HAP-1 (cell line): ENCODE data around the gene ANGPTL7.
"Not testable (repeated sequence)": the region's sequence is repeated elsewhere in the genome, so short reads cannot be mapped to it uniquely, and the experiment has no call there.

Experiments used
- DNase-seq, 2 experiments: peaks; one replicate each; pipeline ENCODE4 v3.0.0-alpha.2; 2016 to 2020; ENCODE audit warnings: low spot score in 2 of 2
- H3K27me3 ChIP-seq: fragments of 250-450 bp; sonication (Bioruptor Pico); 2 replicates; pipeline ENCODE4 v1.5.1; 2020; ENCODE audit warnings: low read depth, mild to moderate bottlenecking, moderate library complexity
- H3K36me3 ChIP-seq: fragments of 250-450 bp; sonication (Bioruptor Pico); replicated peaks from 2 replicates; pipeline ENCODE4 v1.5.1; 2020; ENCODE audit warnings: mild to moderate bottlenecking
- H3K4me1 ChIP-seq: fragments of 250-450 bp; sonication (Bioruptor Pico); 2 replicates; pipeline ENCODE4 v1.5.1; 2020; ENCODE audit warnings: mild to moderate bottlenecking
- H3K4me3 ChIP-seq: fragments of 250-450 bp; sonication (Bioruptor Pico); 2 replicates; pipeline ENCODE4 v1.5.1; 2020; ENCODE audit warnings: mild to moderate bottlenecking, moderate library complexity
- H3K9me3 ChIP-seq: fragments of 250-450 bp; sonication (Bioruptor Pico); 2 replicates; pipeline ENCODE4 v1.5.1; 2020; ENCODE audit warnings: mild to moderate bottlenecking, moderate library complexity
- in situ Hi-C: fragments of 300-500 bp; cut with MboI; formaldehyde crosslinking; loops from 3 replicates; pipeline ENCODE4 v1.14.3; 2020; ENCODE audit warnings: low sequenced_read_pairs, inconsistent platforms, mixed read lengths

ANGPTL7 gene

DNA sequence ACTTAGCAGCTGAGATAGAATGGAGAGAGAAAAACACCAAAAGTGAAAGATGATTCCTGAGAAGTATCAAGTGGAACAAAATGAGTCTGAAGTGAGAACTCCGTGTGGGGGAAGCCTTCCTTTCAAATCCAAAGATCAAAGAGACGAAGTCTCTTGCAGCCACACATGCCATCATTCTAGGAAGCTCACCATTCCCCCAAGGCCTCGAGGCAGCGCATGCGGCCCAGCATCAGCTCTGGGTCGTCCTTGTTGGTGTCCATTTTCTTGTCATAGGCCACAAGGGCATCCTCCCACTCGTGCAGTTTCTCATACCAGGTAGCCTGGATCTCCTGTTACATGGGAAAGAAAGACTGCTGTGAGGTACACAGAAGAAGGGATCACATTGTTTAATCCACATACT is 32.2 kb upstream of the ANGPTL7 start:
- no peaks in the 10 kb centered on the region for H3K4me1 ChIP-seq
- H3K27me3 ChIP-seq = no peaks in the 10 kb centered on the region
- H3K9me3 ChIP-seq = no peaks in the 10 kb centered on the region
- peaks cover 27% of the 10 kb centered on the region for H3K36me3 ChIP-seq
- no peak overlapping the region for H3K4me3 ChIP-seq
- no peak for DNase-seq
- in situ Hi-C loops = no loop called here

DNA sequence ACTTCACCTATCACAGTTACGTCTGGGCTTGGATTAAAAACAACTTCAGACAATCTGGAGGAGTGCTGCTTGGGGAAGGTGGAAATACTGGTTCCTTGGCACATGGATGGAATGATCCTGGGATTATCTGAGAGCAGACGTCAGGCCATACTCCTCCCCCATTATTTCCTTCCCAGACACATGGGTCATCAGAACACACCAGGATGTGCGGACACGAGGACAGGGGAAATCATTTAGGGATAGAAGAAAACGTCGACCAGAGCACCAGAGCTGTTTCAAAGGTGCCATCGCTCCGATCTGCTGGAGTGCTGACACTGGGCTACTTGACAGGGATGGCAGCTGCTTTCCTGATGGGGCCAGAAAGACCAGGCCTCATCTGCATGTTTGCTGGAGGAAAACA is 31.8 kb upstream of the ANGPTL7 start:
- in situ Hi-C loops = no loop called here
- H3K27me3 ChIP-seq = no peaks in the 10 kb centered on the region
- no peak overlapping the region for H3K4me3 ChIP-seq
- H3K36me3 ChIP-seq = peaks cover 27% of the 10 kb centered on the region
- no peaks in the 10 kb centered on the region for H3K9me3 ChIP-seq
- DNase-seq = no peak
- no peaks in the 10 kb centered on the region for H3K4me1 ChIP-seq

DNA sequence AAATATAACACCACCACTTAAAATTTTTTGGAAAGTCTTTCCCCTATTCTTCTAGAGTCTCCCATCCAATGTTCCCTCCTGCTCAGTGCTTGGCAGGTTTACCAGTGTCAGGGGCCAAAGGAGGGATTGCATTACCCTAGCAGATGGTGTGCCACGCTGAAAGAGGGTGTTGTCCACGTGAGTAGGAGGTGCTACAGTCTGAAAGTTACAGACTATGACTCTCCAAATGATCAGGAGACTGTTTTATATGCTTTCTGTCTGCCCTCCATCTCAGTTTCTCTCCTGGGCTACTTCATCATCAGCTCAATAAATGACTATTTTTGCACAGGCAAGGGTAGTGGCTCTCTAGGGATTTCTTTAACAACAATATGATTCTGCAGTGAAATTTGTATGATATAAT is 31.3 kb upstream of the ANGPTL7 start:
- H3K27me3 ChIP-seq = no peaks in the 10 kb centered on the region
- no peaks in the 10 kb centered on the region for H3K9me3 ChIP-seq
- H3K4me1 ChIP-seq = no peaks in the 10 kb centered on the region
- no peak for DNase-seq
- no peak overlapping the region for H3K4me3 ChIP-seq
- in situ Hi-C loops = no loop called here
- H3K36me3 ChIP-seq = peaks cover 25% of the 10 kb centered on the region

DNA sequence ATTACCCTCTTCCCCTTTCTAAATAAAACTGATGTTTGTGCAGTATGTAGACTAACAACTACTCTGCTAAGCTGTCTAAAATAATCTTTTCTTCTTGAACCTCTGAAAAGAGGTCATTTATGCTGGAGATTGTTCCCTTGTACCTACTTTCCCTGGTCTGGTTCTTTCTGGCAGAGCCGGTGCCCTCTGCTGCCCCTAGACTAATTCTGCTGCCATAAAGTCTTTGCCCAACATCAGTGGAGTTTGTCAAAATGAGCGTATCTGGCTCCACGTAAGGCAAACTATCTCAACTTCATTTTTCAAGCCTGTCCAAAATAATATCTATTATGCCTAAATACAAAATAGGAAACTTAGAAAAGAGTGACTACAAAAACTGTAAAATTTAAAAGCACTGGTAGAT is 30.9 kb upstream of the ANGPTL7 start:
- Histone ChIP-seq H3K4me1 (no peaks in the 10 kb centered on the region), H3K36me3 (peaks cover 20% of the 10 kb centered on the region), H3K4me3 (no peak overlapping the region), H3K27me3 (no peaks in the 10 kb centered on the region), H3K9me3 (no peaks in the 10 kb centered on the region)
- no peak for DNase-seq
- in situ Hi-C loops = no loop called here

DNA sequence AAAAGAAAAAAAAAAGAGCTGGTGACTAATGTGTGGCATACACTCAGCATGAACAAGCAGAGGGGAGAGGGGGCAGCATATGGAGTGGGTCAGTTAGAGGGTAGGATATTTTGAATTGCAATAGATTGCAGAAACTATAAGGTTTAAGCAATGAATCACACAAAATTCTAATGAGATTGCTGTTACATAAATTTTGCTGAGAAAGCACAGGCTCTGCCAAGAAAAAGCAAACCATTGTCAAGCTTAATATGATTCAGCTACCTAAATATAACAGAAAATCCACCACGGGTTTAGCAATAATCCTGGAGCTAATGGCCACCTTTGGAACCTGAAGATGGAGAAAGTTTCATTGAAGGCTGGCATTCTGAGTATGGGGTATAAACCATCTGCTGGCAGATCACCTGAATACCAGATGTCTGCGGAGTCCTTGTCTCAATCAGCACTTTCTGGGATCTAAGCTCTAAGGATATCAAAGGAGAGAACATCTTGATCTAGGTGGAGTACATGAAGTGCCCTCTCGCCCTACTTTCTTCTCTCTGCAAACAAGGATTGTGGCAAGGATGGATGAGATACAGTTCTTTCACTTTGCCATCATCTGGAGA is 30.3 kb upstream of the ANGPTL7 start:
- in situ Hi-C loops = no loop called here
- no peak for DNase-seq
- no peaks in the 10 kb centered on the region for H3K27me3 ChIP-seq

DNA sequence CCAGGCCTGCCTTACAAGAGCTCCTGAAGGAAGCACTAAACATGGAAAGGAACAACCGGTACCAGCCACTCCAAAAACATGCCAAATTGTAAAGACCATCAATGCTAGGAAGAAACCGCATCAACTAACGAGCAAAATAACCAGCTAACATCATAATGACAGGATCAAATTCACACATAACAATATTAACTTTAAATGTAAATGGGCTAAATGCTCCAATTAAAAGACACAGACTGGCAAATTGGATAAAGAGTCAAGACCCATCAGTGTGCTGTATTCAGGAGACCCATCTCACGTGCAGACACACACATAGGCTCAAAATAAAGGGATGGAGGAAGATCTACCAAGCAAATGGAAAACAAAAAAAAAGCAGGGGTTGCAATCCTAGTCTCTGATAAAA is 26.4 kb upstream of the ANGPTL7 start:
- H3K4me1 ChIP-seq, H3K27me3 ChIP-seq, H3K4me3 ChIP-seq, H3K9me3 ChIP-seq, DNase-seq, in situ Hi-C loops: not testable (repeated sequence)
- H3K36me3 ChIP-seq = peaks cover 11% of the 10 kb centered on the region

More for the DNA sequence above, 30.3 kb upstream of the ANGPTL7 start:
- H3K9me3 ChIP-seq = no peaks in the 10 kb centered on the region
- no peaks in the 10 kb centered on the region for H3K4me1 ChIP-seq
- H3K4me3 ChIP-seq = no peak overlapping the region
- H3K36me3 ChIP-seq = peaks cover 18% of the 10 kb centered on the region

DNA sequence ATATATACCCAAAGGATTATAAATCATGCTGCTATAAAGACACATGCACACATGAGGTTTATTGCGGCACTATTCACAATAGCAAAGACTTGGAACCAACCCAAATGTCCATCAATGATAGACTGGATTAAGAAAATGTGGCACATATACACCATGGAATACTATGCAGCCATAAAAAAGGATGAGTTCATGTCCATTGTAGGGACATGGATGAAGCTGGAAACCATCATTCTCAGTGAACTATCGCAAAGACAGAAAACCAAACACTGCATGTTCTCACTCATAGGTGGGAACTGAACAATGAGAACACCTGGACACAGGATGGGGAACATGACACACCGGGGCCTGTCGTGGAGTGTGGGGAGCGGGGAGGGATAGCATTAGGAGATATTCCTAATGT is 22.4 kb upstream of the ANGPTL7 start:
- H3K9me3 ChIP-seq, in situ Hi-C loops: not testable (repeated sequence)

DNA sequence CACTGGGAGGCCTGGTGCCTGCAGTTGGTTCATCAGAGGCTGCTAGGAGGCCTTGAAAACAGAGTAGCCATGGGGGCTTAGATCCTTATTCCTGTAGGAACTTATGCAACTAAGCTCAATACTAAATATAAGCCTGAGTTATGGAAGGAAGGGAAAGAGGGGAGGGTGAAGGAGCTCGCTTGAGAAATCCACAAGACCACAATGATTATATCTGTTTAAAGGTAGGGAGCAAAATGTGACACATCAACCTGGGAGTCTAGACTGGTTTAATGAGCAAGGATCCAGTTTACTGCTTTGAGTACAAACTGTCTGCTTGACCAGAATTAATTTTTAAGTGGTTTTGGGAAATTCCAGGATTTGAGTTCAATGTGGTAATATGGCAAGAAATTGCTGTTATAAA is 20.4 kb upstream of the ANGPTL7 start:
- Histone ChIP-seq H3K4me3 (no peak overlapping the region), H3K27me3 (no peaks in the 10 kb centered on the region), H3K36me3 (peaks cover 9% of the 10 kb centered on the region), H3K9me3 (no peaks in the 10 kb centered on the region), H3K4me1 (no peaks in the 10 kb centered on the region)
- in situ Hi-C loops = no loop called here
- no peak for DNase-seq

More for the DNA sequence above, 22.4 kb upstream of the ANGPTL7 start:
- H3K36me3 ChIP-seq, H3K4me3 ChIP-seq, H3K4me1 ChIP-seq, H3K27me3 ChIP-seq, DNase-seq: not testable (repeated sequence)

DNA sequence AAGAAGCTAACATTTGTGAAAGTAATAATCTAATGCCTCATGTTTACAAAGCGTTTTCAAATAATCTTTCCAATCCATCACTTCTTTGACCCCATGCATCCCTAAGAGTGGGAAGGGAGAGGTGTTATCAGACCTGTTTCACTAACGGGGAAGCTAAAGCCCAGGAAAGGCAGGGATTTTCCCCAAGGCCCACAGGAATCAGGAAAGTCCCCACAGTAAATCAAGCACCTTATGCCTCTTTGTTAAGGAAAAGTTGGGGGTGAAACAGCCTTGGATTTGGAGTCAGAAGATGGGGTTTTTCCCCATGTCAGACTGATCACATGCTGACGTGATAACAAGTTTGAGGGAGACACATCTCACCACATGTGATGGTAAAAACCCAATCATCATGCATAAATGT is 20.0 kb upstream of the ANGPTL7 start:
- Histone ChIP-seq H3K9me3 (no peaks in the 10 kb centered on the region), H3K4me3 (no peak overlapping the region), H3K27me3 (no peaks in the 10 kb centered on the region), H3K4me1 (no peaks in the 10 kb centered on the region), H3K36me3 (peaks cover 9% of the 10 kb centered on the region)
- no peak for DNase-seq
- in situ Hi-C loops = no loop called here

DNA sequence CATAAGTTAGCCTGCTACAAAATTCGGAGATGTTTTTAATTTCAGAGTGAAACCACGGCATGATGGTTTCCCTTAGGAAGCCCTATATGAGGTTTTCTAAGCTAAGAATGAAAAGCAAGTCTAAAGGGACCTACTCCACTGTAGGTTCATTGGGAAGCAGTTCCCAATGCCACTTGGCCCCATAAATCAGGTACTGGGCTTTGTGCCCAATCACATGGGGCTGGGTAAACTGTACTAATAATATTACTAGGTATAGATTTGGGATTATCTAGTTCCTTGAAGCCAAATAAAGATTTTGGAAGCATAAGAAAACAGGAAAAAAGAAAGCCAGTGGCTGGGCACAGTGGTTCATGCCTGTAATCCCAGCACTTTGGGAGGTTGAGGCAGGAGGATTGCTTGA is 19.1 kb upstream of the ANGPTL7 start:
- H3K4me3 ChIP-seq = no peak overlapping the region
- peaks cover 9% of the 10 kb centered on the region for H3K36me3 ChIP-seq
- H3K27me3 ChIP-seq = no peaks in the 10 kb centered on the region
- no peaks in the 10 kb centered on the region for H3K4me1 ChIP-seq
- in situ Hi-C loops = no loop called here
- DNase-seq = no peak
- no peaks in the 10 kb centered on the region for H3K9me3 ChIP-seq

DNA sequence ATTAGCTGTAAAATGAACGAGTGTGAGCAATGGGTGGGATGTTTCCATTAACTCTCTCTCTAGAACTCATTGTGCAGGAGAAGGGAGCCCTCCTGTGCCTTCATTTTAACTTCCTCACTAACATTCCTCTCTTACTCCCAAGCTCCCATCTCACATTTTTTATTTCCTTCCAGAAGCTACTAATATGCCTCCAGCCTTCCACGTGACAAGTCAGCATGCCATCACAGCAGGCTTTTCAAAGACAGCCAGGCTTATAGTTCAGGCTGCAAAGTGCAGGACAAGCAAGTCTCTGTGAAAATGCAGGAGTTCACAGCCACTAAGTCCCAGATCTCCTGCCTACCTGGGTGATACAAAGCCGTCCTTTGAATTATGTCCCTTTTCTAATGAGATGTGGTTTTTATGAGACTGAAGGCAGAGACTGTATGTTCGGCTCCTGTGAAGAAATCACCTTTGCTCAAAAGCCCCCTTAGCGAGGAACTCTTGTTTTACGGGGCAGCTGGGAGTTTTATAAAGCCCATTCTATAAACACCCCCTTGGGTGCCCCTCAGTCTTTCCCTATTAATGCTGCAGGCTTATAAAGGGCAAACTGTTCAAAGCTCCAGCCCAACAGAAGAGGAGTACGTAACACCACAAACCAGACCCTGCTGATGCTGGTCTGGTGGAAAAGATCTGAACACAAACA is 14.8 kb upstream of the ANGPTL7 start:
- Histone ChIP-seq H3K4me1 (peaks cover 14% of the 10 kb centered on the region; the same call in 1 of the 2 replicates), H3K36me3 (0 out of 2 replicates have a peak, but pooled peaks cover 3% of the 10 kb centered on the region), H3K4me3 (no peak overlapping the region), H3K9me3 (no peaks in the 10 kb centered on the region), H3K27me3 (no peaks in the 10 kb centered on the region)
- in situ Hi-C loops = no loop called here
- no peak for DNase-seq

DNA sequence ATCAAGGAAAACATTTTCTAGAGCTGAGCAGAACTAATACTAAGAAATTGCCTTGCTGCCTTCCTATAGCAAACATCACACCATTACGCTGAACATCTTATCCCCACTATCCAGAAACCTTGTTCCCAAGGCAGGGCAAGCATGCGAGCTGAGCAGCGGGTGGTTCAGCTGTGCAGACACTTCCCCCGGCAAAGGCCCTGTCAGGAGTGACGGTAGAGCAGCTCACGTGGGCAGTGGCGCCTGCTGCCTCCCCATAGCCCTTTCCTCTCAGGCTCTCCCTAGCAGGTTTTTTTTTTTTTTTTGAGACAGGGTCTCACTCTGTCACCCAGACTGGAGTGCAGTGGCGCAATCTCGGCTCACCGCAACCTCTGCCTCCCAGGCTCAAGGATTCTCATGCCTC is 13.7 kb upstream of the ANGPTL7 start:
- no peaks in the 10 kb centered on the region for H3K9me3 ChIP-seq
- H3K4me3 ChIP-seq = no peak overlapping the region
- H3K4me1 ChIP-seq = peaks cover 14% of the 10 kb centered on the region; the same call in 1 of the 2 replicates
- H3K27me3 ChIP-seq = no peaks in the 10 kb centered on the region
- in situ Hi-C loops = no loop called here
- H3K36me3 ChIP-seq = peaks cover 10% of the 10 kb centered on the region
- no peak for DNase-seq

DNA sequence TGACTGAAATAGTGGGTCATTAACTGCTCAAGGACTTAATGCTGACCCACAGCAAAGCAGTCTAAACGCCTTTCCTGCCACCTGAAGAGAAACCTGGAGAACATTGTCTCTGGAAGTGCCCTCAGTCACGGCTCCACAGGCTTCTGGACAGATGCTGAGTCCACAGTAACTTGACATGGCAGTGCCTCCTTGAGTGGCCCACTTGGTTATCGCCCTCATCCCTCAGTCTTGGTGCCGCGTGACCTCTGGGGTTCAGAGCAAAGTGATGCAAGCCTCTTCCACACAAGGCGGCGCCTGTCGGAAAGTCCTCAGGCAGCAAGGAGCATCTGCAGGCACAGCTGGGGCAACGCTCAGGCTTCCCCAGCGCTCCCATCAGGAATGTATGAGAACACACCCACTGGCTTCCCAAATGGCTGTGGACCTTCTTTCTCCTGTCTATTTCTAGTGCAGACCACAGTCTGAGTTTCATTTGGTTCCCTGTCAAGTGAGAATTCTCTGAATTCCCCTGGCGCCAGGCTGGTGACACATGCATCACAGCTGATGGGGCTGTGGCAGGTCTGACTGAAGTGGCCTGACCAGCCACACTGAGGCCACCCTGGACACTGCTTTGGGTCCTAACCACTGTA is 13.0 kb upstream of the ANGPTL7 start:
- peaks cover 14% of the 10 kb centered on the region; the same call in 1 of the 2 replicates for H3K4me1 ChIP-seq
- no peaks in the 10 kb centered on the region for H3K9me3 ChIP-seq
- DNase-seq = no peak
- H3K36me3 ChIP-seq = peaks cover 10% of the 10 kb centered on the region
- no peaks in the 10 kb centered on the region for H3K27me3 ChIP-seq
- in situ Hi-C loops = no loop called here
- H3K4me3 ChIP-seq = no peak overlapping the region
